Astrocyte of the cerebellum (primary cell): Measurements from ENCODE around the gene INHBC.

Source experiments
- DNase-seq: peaks from one replicate; pipeline ENCODE4 v3.0.0-alpha.2; 2011; ENCODE audit warnings: low read depth
- H3K4me3 ChIP-seq: 2 replicates; pipeline ENCODE4 v1.5.1; 2011; ENCODE audit warnings: mild to moderate bottlenecking, low read depth, low read length, moderate library complexity
- in situ Hi-C: cut with HindIII; loops from 2 replicates; pipeline ENCODE4 v1.10.0; 2017; ENCODE audit warnings: low sequenced_read_pairs
- TF ChIP-seq, protein P1 (sequence below): IDR thresholded peaks from 2 replicates; pipeline ENCODE4 v1.5.1; 2012; ENCODE audit warnings: low read length, low read depth, moderate library complexity, mild to moderate bottlenecking; ENCODE audit errors: missing control alignments

The INHBC gene

DNA sequence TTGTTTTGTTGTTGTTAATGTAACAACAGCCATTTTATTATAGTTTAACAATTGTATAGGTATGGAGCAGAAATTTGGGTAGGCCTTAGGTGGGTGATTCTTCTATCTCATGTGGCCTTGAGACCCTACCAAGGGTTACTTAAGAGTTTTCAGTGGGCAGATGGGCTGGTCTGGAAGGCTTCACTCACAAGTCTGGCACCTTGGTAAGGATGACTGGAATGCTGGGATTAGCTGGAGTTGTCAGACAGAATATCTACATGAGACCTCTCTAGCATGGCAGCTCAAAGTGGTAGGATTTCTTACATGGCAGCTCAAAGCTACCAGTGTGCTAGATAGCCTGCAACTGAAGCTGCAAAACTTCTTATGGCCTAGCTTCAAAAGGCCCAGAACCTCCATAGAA lies 51.1 kb downstream of the INHBC start:
- H3K4me3 ChIP-seq: no peak overlapping the region
- no peak for DNase-seq
- in situ Hi-C loops: no loop called here
- TF ChIP-seq, protein P1, sequence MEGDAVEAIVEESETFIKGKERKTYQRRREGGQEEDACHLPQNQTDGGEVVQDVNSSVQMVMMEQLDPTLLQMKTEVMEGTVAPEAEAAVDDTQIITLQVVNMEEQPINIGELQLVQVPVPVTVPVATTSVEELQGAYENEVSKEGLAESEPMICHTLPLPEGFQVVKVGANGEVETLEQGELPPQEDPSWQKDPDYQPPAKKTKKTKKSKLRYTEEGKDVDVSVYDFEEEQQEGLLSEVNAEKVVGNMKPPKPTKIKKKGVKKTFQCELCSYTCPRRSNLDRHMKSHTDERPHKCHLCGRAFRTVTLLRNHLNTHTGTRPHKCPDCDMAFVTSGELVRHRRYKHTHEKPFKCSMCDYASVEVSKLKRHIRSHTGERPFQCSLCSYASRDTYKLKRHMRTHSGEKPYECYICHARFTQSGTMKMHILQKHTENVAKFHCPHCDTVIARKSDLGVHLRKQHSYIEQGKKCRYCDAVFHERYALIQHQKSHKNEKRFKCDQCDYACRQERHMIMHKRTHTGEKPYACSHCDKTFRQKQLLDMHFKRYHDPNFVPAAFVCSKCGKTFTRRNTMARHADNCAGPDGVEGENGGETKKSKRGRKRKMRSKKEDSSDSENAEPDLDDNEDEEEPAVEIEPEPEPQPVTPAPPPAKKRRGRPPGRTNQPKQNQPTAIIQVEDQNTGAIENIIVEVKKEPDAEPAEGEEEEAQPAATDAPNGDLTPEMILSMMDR: no peak

GRCh38 chr12:57487055-57487596 lies 52.5 kb downstream of the INHBC start:
- TF ChIP-seq, protein P1: no peak
- in situ Hi-C loops: no loop called here
- H3K4me3 ChIP-seq: no peak overlapping the region
- DNase-seq: no peak

DNA sequence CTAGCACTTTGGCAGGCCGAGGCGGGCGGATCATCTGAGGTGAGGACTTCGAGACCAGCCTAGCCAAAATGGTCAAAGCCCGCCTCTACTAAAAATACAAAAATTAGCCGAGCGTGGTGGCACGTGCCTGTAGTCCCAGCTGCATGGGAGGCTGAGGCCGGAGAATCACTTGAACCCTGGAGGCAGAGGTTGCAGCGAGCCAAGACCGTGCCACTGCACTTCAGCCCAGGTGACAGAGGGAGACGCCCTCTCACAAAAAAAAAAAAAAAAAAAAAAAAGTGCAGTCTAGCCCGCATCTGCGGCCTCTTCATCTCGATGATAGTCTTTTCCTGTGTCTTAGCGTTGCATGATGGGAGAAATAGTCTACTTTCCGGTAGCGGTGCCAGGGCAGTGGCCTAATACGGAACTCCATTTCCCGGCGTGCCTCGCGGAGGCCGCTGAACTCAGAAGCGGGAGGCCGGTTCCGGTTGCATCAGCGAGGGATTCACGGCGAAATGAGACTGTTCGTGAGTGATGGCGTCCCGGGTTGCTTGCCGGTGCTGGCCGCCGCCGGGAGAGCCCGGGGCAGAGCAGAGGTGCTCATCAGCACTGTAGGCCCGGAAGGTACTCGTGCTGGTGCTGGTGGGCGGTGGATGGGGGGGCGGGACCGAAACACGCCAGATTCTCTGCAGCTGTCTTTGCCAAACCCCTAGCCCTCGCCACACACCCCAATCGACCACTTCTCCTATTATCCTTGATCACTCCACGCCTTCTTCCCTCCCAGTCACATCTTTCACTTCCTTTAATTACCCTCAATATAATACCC lies 53.2 kb downstream of the INHBC start, which contains the start of gene MARS1:
Gene MARS1, plus strand, starts transcription at position 472 of the 805 bp plus-strand sequence. Its CDS starts 23 bp downstream, at position 495.
- TF ChIP-seq, protein P1: no peak
- peak; percentile 90 for DNase-seq
- in situ Hi-C loops: no loop called here
- peak within 1 kb of the TSS; percentile 98 for H3K4me3 ChIP-seq

DNA sequence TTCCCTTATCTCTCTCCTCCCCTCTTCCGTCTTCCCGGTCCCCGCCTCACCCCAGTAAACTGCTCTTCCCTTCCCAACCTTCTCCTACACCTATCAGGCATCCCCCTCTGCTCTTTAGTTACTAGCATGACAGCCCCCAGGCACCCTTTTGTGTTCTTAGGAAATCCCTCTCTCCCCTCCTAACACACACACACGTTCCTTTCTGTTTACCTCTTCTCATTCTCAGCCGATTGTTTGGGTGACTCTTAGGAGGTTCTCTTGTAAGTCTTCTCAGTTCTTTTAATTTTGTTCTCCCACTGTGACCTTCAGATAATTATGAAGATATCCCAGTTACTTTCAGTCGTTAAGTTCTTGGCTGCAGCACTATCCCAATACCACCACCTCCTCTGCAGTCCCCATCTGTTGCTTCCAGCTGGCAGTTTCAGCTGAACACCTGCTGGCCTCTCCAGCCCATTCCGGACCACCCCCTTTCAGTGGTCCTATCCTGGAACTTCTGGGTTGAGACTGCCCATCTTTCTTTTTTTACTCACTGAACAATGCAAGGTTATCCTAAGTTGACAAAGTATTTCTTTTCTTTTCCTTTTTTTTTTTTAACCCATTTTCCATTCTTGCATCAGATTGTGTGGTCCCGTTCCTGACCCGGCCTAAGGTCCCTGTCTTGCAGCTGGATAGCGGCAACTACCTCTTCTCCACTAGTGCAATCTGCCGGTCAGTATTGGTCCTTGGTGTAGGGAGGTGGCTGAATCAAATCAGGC lies 54.0 kb downstream of the INHBC start:
- no peak for DNase-seq
- peak overlapping the region; percentile 98 for H3K4me3 ChIP-seq
- in situ Hi-C loops: no loop called here
- TF ChIP-seq, protein P1: no peak

DNA sequence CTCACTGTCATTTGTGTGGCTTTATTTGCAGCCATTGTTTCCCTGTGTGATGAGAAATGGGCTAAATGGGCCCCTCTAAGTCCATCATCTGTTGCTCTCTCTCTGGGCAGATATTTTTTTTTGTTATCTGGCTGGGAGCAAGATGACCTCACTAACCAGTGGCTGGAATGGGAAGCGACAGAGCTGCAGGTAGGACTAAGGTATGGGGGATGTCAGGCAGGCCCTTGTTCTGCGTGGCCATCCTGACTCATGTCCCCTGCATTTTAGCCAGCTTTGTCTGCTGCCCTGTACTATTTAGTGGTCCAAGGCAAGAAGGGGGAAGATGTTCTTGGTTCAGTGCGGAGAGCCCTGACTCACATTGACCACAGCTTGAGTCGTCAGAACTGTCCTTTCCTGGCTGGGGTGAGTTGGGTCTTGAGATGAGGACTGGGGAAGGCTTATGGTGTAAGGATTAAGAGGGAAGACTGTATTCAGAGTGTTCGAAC lies 54.6 kb downstream of the INHBC start:
- TF ChIP-seq, protein P1: no peak
- H3K4me3 ChIP-seq: peak overlapping the region; percentile 98
- in situ Hi-C loops: no loop called here
- no peak for DNase-seq

GRCh38 chr12:57490126-57490525 lies 55.5 kb downstream of the INHBC start:
- no peak for DNase-seq
- in situ Hi-C loops: no loop called here
- TF ChIP-seq, protein P1: no peak
- H3K4me3 ChIP-seq: no peak overlapping the region
